Neural crest cell (in vitro differentiated cells): ENCODE data around the gene MRM2. TPM values are rescaled to one million over a fixed set of nuclear protein-coding genes. Genes with fewer than 3 reads are reported as not detected.

Experiments used
- DNase-seq: peaks from one replicate; pipeline ENCODE4 v3.0.0; 2021; ENCODE audit warnings: low read depth, mixed read lengths, low spot score
- H3K27ac Mint-ChIP-seq: one replicate; pipeline ENCODE4 v1.8.0; 2021; ENCODE audit warnings: mild to moderate bottlenecking, mixed read lengths; ENCODE audit not compliant: unreplicated experiment
- H3K27me3 Mint-ChIP-seq: 2 replicates; pipeline ENCODE4 v1.8.0; 2021; ENCODE audit warnings: low read depth, mild to moderate bottlenecking, mixed read lengths
- H3K36me3 Mint-ChIP-seq: 2 replicates; pipeline ENCODE4 v1.8.0; 2021; ENCODE audit warnings: low read depth, mild to moderate bottlenecking, mixed read lengths
- H3K4me1 Mint-ChIP-seq: 2 replicates; pipeline ENCODE4 v1.8.0; 2021; ENCODE audit warnings: mixed read lengths
- H3K4me3 Mint-ChIP-seq: one replicate; pipeline ENCODE4 v1.8.0; 2021; ENCODE audit warnings: mild to moderate bottlenecking, mixed read lengths
- H3K9me3 Mint-ChIP-seq: 2 replicates; pipeline ENCODE4 v1.8.0; 2021; ENCODE audit warnings: mixed read lengths
- total RNA-seq: library from RNA; stranded (reverse); gene quantifications from 2 replicates; pipeline ENCODE4 v1.2.1, GENCODE V29; 2021
- TF ChIP-seq, protein P1 (sequence below): fragments of 200-600 bp; sonication (generic); conservative IDR thresholded peaks from 2 replicates; pipeline ENCODE4 v1.5.0; 2021; ENCODE audit warnings: antibody characterized with exemption, mild to moderate bottlenecking

The MRM2 gene
- total RNA-seq, 1 donor from 2014 or later = 48.5 TPM

DNA sequence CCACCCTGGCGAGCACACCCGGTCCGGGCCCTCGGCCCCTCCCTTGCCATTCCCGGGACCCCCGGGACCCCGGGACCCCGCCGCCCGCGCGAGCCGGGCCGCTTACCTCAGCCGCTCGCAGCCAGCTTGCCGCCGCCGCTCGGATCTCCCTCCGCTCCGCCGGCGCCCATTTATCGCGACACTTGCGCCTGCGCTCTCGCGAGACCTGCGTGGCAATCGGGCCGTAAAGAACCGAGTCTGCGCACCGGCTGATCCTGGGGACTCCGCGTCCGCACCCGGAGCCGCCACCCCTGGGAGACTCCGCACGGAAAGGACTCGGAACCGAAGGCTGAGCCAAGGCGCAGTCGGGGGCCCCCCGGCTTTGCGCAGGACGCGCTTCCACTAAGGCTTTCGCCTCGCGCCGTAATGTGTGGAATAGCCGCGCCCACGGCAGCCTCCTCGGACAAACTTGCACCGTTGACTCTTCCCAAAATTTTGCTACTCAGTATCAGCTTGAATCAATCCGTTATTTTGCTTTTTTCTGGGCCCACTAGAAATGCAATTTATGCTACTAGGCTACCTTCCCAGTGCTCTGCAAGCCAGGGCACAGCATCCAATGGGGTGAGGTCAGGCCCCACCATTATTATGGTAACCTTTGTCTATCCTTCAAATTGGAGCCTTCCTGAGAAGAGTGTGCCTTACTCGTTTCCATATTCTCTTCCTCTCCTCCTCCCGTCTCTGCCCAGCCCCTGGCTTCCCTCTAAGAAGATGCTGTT, 9.1 kb downstream of the MRM2 start, which contains the start of gene MAD1L1:
Gene MAD1L1 (minus strand): TSS at position 180 of the 755 bp plus-strand sequence. CDS start 2,812 bp downstream, outside the sequence.
- H3K4me1 Mint-ChIP-seq = peaks cover 16% of the 10 kb centered on the region
- peak within 1 kb of the TSS; percentile 97 for H3K27ac Mint-ChIP-seq
- H3K4me3 Mint-ChIP-seq = peak within 1 kb of the TSS; percentile 95
- no peaks in the 10 kb centered on the region for H3K9me3 Mint-ChIP-seq
- TF ChIP-seq, protein P1, sequence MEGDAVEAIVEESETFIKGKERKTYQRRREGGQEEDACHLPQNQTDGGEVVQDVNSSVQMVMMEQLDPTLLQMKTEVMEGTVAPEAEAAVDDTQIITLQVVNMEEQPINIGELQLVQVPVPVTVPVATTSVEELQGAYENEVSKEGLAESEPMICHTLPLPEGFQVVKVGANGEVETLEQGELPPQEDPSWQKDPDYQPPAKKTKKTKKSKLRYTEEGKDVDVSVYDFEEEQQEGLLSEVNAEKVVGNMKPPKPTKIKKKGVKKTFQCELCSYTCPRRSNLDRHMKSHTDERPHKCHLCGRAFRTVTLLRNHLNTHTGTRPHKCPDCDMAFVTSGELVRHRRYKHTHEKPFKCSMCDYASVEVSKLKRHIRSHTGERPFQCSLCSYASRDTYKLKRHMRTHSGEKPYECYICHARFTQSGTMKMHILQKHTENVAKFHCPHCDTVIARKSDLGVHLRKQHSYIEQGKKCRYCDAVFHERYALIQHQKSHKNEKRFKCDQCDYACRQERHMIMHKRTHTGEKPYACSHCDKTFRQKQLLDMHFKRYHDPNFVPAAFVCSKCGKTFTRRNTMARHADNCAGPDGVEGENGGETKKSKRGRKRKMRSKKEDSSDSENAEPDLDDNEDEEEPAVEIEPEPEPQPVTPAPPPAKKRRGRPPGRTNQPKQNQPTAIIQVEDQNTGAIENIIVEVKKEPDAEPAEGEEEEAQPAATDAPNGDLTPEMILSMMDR = no peak
- DNase-seq = peak; percentile 89
- peaks cover 8% of the 10 kb centered on the region for H3K36me3 Mint-ChIP-seq
- no peaks in the 10 kb centered on the region for H3K27me3 Mint-ChIP-seq

DNA sequence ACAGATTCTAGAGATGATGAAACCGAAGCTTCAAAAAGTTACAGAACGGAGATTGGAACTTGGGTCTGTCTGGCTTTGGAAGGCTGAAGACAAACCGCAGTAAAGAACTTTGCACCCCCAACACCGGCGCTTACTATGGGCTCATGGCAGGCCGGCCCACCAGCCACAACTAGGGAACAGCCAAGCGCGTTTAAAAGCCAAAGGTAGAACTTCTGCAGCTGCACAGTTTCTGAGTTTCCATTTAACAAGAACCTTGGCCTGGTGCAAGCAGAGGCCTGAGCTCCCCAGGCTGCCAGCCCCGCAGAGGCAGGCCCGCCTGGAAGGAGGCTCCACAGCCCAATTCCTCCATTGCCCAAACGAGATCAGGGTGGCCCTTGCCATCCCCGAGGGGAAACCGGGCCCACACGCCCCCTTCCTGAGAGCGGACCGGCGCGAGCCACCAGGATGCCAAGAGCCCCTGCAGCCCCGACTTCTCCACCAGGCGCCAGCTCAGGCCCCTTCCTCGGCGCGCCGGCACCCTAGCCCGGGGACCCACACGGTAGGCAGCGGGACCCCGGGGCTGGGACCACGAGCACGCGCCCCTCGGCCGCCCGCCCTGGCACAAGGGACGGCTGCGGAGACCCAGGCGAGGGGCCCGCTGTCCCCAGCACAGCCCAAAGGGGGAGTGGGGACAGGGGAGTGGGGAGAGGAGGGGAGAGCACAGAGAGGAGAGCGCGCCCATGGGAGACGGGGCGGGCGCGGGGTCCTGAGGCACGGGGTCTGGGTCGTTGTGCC, 9.8 kb downstream of the MRM2 start:
- H3K4me3 Mint-ChIP-seq = peak overlapping the region; percentile 95
- H3K36me3 Mint-ChIP-seq = peaks cover 8% of the 10 kb centered on the region
- TF ChIP-seq, protein P1 = peak; percentile 34
- no peaks in the 10 kb centered on the region for H3K27me3 Mint-ChIP-seq
- peak overlapping the region; percentile 38 for H3K27ac Mint-ChIP-seq
- DNase-seq = peak; percentile 20
- H3K9me3 Mint-ChIP-seq = no peaks in the 10 kb centered on the region
- peaks cover 16% of the 10 kb centered on the region for H3K4me1 Mint-ChIP-seq

DNA sequence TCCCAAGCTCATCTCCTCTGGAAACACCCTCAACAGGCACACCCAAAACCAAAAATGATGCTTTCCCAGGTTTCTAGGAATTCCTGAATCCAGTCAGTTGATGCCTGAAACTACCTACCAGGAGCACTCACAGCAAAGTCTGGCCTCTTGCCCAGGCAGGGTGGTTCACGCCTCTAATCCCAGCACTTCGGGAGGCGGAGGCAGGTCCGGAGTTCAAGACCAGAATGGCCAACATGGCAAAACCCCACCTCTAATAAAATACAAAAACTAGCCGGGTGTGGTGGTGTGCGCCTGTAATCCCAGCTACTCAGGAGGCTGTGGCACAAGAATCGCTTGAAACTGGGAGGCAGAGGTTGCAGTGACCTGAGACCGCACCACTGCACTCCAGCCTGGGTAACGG, 11.1 kb downstream of the MRM2 start:
- Mint-ChIP-seq H3K4me3 (no peak overlapping the region), H3K36me3 (peaks cover 10% of the 10 kb centered on the region)
- DNase-seq = no peak

DNA sequence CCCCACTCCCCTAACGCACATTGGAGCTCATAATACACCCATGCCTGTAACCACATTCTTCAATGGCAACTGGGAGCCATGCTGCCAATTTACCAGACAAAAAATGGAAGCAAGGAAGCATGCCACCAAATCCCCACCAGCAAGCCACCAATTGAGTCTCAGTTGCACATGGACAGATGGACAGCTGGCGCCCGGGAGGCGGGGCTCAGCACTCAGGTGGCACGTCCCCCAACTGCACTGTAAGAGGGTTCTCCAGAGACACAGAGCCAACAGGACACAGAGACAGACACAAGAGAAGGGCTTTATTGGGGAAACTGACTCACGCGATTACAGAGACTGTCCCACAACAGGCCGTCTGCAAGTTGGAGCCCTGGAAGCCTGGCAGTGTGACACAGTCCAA, 11.8 kb downstream of the MRM2 start:
- no peak for DNase-seq
- H3K4me1 Mint-ChIP-seq = peaks cover 16% of the 10 kb centered on the region
- TF ChIP-seq, protein P1 = no peak
- peak overlapping the region; percentile 72 for H3K4me3 Mint-ChIP-seq
- no peaks in the 10 kb centered on the region for H3K9me3 Mint-ChIP-seq
- H3K27ac Mint-ChIP-seq = no peak overlapping the region
- H3K36me3 Mint-ChIP-seq = peaks cover 12% of the 10 kb centered on the region
- H3K27me3 Mint-ChIP-seq = no peaks in the 10 kb centered on the region

More for the DNA sequence above, 11.1 kb downstream of the MRM2 start:
- Mint-ChIP-seq H3K27me3 (no peaks in the 10 kb centered on the region), H3K27ac (no peak overlapping the region), H3K4me1 (peaks cover 16% of the 10 kb centered on the region), H3K9me3 (no peaks in the 10 kb centered on the region)
- TF ChIP-seq, protein P1 = no peak

DNA sequence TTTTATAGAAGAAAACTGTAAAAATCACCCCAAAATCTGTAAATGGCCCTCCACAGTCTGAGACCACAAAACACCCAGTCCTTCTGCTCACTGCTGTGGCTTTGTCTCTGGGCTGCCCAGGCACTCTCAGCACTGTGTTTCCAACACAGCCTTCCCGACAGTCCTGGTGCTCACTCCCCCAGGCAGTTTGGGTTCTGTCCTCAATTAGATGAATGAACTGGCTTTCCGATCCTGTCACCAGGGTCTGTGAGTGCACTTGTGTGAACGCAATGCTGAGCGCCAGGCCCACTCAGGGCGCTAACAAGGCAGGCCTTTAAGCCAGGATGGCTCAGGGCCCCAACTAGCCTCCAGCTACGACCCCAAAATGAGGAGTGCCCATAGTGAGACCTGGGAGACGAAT, 12.5 kb downstream of the MRM2 start:
- Mint-ChIP-seq H3K4me1 (peaks cover 12% of the 10 kb centered on the region), H3K27ac (no peak overlapping the region), H3K9me3 (no peaks in the 10 kb centered on the region), H3K36me3 (peaks cover 8% of the 10 kb centered on the region), H3K27me3 (no peaks in the 10 kb centered on the region), H3K4me3 (peak overlapping the region; percentile 73)
- TF ChIP-seq, protein P1 = no peak
- DNase-seq = no peak
